Anterior cingulate cortex (tissue), 58 donors: ENCODE measurements around the gene ZNF254.
"Not testable (repeated sequence)": the region's sequence is repeated elsewhere in the genome, so short reads cannot be mapped to it uniquely, and the experiment has no call there.

Experiments
- DNase-seq, 58 donors: peaks; one replicate each; lab custom pipeline; 2025; lab: John Stamatoyannopoulos, UW

The ZNF254 gene

GRCh38 chr19:24069905-24070657 lies 16.9 kb upstream of the ZNF254 start:
- DNase-seq: no peak

DNA sequence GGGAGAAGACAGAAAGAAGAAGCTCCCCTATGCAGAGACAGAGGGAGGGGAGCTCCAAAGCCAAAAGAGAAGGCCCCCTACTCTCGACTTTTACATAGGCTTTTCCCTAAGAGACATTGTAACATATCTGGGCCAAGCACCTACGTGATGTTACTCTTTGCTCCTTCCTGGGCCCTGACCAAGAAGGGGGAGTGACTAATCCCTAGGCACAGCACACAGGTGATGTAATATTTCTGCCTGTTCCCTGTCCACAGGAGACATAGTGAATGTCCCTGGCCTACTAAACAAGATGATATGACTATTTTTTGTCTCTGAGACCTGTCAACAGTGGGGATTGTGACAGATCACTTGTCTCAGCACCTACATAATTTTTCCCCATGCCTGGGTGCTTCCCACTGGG lies 15.9 kb upstream of the ZNF254 start:
- DNase-seq: no peak

DNA sequence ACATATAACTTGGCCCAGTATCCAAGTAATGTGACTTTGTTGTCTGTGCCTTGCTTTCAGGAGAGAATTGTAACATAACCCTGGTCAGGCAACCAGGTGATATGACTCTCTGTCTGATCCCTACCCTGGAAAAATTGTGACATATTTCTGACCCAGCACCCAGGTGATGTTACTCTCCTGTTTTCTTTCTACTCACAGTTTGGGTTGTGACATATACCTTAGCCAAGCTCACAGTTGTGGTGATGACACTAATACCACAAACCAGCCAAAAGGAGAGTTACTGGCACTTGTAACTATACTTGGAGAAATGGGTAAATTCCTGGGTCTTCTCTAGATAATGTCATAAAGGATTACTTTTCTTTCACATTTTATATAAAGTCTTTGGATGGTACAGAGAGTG lies 14.3 kb upstream of the ZNF254 start:
- DNase-seq: no peak

DNA sequence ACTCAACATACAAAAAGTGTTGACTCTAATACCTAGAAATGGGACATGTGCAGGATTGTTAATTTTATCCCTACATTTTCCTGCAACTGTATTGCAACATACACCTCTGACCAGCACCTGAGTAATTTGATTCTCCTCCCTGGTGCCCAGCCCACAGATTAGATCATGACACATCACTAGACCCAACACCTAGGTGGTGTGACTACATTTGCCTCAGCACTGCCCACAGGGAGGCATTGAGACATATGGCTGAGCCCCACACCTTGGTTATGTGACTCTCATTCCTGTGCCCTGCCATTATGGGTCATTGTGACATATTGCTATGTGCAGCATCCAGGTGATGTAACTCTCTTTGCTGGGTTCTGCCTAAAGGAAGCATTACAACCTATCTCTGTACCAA lies 13.2 kb upstream of the ZNF254 start:
- no peak for DNase-seq

GRCh38 chr19:24074720-24075454 lies 12.1 kb upstream of the ZNF254 start:
- no peak for DNase-seq

DNA sequence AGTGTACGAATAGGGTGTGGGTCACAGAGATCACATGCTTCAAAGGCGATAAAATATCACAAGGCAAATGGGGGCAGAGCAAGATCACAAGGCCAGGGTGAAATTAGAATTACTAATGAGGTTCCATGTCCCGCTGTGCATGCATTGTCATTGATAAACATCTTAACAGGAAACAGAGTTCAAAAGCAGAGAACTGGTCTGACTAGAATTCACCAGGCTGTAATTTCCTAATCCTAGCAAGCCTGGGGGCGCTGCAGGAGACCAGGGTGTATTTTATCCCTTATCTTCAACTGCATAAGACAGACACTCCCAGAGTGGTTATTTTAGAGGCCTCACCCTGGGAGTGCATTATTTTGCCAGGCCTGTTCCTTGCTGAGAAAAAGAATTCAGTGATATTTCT lies 11.5 kb upstream of the ZNF254 start:
- DNase-seq: not testable (repeated sequence)

GRCh38 chr19:24078680-24079079 lies 8.3 kb upstream of the ZNF254 start:
- DNase-seq: no peak

DNA sequence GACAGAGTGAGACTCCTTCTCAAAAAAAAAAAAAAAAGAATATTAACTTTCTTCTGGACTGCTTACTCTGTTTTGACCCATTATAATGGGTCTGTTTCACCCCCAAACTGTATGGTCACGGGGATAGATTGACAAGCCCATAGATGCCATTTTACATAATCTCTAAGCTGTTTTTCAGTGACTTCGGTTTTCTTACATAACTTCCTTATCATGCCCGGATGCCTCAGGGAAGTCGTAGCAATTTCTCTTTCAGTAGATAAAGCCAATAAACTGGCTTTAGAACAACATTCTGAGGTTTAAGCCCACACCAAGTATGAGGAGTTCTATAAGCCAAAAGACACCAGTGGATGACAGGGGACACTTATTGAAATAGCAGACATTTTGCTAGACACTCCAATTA lies 5.9 kb upstream of the ZNF254 start:
- DNase-seq: no peak

- DNase-seq: no peak
Observed at GRCh38 chr19:24098359-24098758, 11.4 kb downstream of the ZNF254 start.

DNA sequence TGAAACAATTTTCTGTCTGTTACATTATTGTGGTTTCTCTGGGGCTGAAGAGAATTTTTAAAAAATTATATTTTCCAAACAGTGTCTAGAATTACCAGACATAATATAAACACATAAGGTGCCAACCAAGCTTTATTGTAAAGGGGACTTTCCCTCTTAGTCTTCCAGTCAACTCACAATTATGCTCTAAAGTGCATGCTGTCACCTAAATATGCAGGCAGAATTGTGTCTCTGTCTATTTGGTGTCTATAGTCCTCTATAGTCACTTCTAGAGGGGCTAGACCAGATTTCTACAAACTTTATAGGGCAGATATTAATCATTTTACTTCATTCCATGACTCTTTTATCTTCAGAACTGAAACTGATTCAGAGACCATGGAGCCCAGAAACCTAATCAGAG lies 12.8 kb downstream of the ZNF254 start:
- no peak for DNase-seq

- DNase-seq: not testable (repeated sequence)
Observed at GRCh38 chr19:24100597-24100996, 13.6 kb downstream of the ZNF254 start.

- no peak for DNase-seq
Observed at GRCh38 chr19:24101459-24102115, 14.6 kb downstream of the ZNF254 start.

GRCh38 chr19:24127601-24128000 lies 40.6 kb downstream of the ZNF254 start:
- no peak for DNase-seq

GRCh38 chr19:24140099-24140498 lies 53.1 kb downstream of the ZNF254 start:
- DNase-seq: no peak

DNA sequence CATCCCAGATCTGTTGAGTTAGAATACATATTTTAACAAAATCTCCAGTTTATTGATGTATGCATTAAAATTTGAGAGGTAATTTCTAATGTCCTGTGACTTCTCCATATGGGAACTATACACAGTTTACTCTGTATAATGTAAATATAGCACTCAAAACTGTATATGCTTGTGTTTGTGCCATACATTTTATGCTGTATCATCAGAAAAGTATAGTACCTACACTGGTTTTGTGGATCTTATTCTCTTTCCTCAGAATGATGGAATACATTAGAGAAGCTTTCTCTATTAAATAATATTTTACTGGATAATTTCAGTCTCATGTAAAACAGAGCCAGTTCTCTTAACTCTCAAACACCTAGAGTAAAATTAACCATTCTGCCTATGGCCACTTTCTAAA lies 53.6 kb downstream of the ZNF254 start:
- DNase-seq: no peak

- DNase-seq: no peak
Observed at GRCh38 chr19:24141612-24142011, 54.6 kb downstream of the ZNF254 start.

GRCh38 chr19:24142771-24143170 lies 55.8 kb downstream of the ZNF254 start:
- DNase-seq: no peak

DNA sequence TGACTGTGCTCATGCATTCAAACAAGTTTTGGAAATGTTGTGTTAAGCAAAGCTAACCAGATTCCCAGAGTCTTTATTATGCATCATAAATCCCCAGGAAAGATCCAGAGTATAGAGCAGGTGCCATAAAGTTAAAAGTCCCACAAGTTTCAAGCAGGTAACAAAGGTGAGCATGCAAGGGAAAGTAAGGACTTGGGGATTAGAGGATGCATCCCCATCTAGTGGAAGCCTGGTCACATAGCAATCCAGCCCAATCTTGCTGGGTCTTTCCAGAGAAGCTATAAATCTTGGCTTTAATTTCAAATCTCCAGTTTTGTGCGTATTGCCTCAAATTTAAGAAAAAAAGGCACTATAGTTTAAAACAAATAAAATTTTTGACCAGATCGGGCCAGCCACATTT lies 72.7 kb downstream of the ZNF254 start:
- no peak for DNase-seq

DNA sequence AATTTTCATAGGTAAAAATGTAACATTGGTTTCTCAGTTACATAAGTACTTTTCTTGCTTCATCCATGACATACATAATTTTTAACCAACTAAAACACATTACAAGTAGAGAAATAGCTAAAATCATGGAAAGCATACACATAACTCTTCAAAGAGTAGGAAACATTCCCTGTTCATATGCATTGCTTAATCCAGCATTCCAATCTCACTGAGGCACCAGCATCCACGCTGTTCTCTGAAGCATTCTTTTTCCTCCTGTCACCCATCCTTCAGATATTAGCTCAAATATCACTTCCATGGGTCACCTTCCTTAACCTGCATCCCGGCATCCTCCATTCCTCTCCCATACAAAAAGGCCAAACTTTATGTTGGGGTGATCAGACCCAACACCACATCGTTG lies 79.1 kb downstream of the ZNF254 start:
- DNase-seq: no peak

GRCh38 chr19:24173882-24174281 lies 86.9 kb downstream of the ZNF254 start:
- no peak for DNase-seq

DNA sequence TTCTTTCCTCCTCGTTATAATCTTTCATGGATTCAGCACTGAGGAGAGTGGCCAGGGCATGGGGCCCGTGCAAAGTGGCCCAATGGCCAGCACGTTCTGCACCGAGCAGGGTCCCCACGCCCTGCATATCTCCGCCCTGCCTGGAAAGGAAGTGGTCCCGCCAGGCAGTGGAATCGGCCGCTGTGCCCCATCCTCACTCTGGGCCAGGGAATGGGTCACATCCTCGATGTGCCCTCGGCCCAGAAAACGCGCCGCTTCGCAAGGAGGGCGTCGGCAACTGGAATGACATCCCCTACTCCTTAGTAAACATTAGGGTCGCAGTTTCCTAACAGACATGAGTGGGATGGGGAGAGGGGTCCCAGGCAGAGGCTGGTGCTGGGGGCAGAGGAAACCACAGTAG lies 90.7 kb downstream of the ZNF254 start:
- DNase-seq: no peak

GRCh38 chr19:24178207-24178606 lies 91.2 kb downstream of the ZNF254 start:
- no peak for DNase-seq
